HG03280 (cell line): ENCODE results near the gene DGUOK.
A peak's percentile ranks its signal among the peaks of the same experiment; 100 is the strongest.
"Not testable (repeated sequence)": the region's sequence is repeated elsewhere in the genome, so short reads cannot be mapped to it uniquely, and the experiment has no call there.

Experiments
- ATAC-seq: cut with Tn5 transposase; IDR thresholded peaks from one replicate; pipeline ENCODE4 v1.9.1; 2021; ENCODE audit warnings: mild to moderate bottlenecking, moderate library complexity; ENCODE audit not compliant: unreplicated experiment

DGUOK gene

GRCh38 chr2:73926493-73927327 is at the start of gene DGUOK:
Gene DGUOK (plus strand): TSS chr2:73926880. CDS start chr2:73926911, 31 bp downstream.
- ATAC-seq: peak; percentile 100

GRCh38 chr2:73877071-73877802 is 49.4 kb upstream of the DGUOK start:
- ATAC-seq: no peak

- not testable (repeated sequence) for ATAC-seq
These were observed 48.7 kb upstream of the DGUOK start for GRCh38 chr2:73877984-73878383.

GRCh38 chr2:73885406-73885805 is 41.3 kb upstream of the DGUOK start:
- no peak for ATAC-seq

GRCh38 chr2:73886357-73886756 is 40.3 kb upstream of the DGUOK start:
- ATAC-seq: no peak

- ATAC-seq: not testable (repeated sequence)
These were observed 38.9 kb upstream of the DGUOK start for GRCh38 chr2:73887596-73888353.

- ATAC-seq: no peak
These were observed 38.3 kb upstream of the DGUOK start for GRCh38 chr2:73888388-73888787.

- ATAC-seq: no peak
These were observed 37.5 kb upstream of the DGUOK start for GRCh38 chr2:73889206-73889605.

- no peak for ATAC-seq
These were observed 36.2 kb upstream of the DGUOK start for GRCh38 chr2:73890301-73891092.

- no peak for ATAC-seq
These were observed 35.3 kb upstream of the DGUOK start for GRCh38 chr2:73891276-73891901.

- ATAC-seq: no peak
These were observed 33.9 kb upstream of the DGUOK start, which contains the start of gene ACTG2 for GRCh38 chr2:73892631-73893329. Gene ACTG2 (plus strand): TSS chr2:73893008. CDS start chr2:73901312, 8,304 bp downstream.

GRCh38 chr2:73893764-73894474 is 32.8 kb upstream of the DGUOK start:
- ATAC-seq: no peak

GRCh38 chr2:73894475-73894850 is 32.2 kb upstream of the DGUOK start:
- no peak for ATAC-seq

- ATAC-seq: no peak
These were observed 31.8 kb upstream of the DGUOK start for GRCh38 chr2:73894877-73895276.

GRCh38 chr2:73895473-73895872 is 31.2 kb upstream of the DGUOK start:
- no peak for ATAC-seq

GRCh38 chr2:73896362-73897239 is 30.1 kb upstream of the DGUOK start:
- no peak for ATAC-seq

GRCh38 chr2:73897240-73897583 is 29.5 kb upstream of the DGUOK start:
- no peak for ATAC-seq

GRCh38 chr2:73897934-73898333 is 28.7 kb upstream of the DGUOK start:
- ATAC-seq: no peak
